GM23338 (cell line): ENCODE measurements around the gene DLG2. TPM values are rescaled to one million over a fixed set of nuclear protein-coding genes. Genes with fewer than 3 reads are reported as not detected.

Experiments used
- ATAC-seq: fragments of 200-7000 bp; cut with Tn5 transposase; 3 replicates; pipeline ENCODE4 v1.9.1; 2020
- DNase-seq: peaks from one replicate; pipeline ENCODE4 v3.0.0-alpha.2; 2015; ENCODE audit warnings: low spot score
- H2AFZ ChIP-seq: fragments of 200-600 bp; sonication (generic); 2 replicates; pipeline ENCODE4 v1.8.0; 2016; ENCODE audit warnings: antibody characterized with exemption, mild to moderate bottlenecking, moderate library complexity
- H3F3A ChIP-seq: fragments of 200-600 bp; sonication (generic); replicated peaks from 2 replicates; pipeline ENCODE4 v1.8.0; 2017; ENCODE audit warnings: antibody characterized with exemption, mixed run types, low read depth
- H3K27ac ChIP-seq: fragments of 200-600 bp; sonication (generic); 2 replicates; pipeline ENCODE4 v1.6.1; 2016; ENCODE audit warnings: low read depth
- H3K27me3 ChIP-seq: fragments of 200-600 bp; sonication (generic); 2 replicates; pipeline ENCODE4 v1.8.0; 2016; ENCODE audit warnings: mild to moderate bottlenecking, mixed run types, moderate library complexity; ENCODE audit not compliant: insufficient read depth
- H3K36me3 ChIP-seq: fragments of 200-600 bp; sonication (generic); 2 replicates; pipeline ENCODE4 v1.8.0; 2016; ENCODE audit warnings: mild to moderate bottlenecking; ENCODE audit not compliant: insufficient read depth
- H3K4me1 ChIP-seq: fragments of 200-600 bp; sonication (generic); 2 replicates; pipeline ENCODE4 v1.8.0; 2016; ENCODE audit warnings: mild to moderate bottlenecking, moderate library complexity; ENCODE audit not compliant: insufficient read depth
- H3K4me2 ChIP-seq: fragments of 200-600 bp; sonication (generic); 2 replicates; pipeline ENCODE4 v1.7.1; 2017; ENCODE audit warnings: mixed run types
- H3K4me3 ChIP-seq: fragments of 200-600 bp; sonication (generic); 2 replicates; pipeline ENCODE4 v1.6.1; 2016; ENCODE audit warnings: mixed run types
- H3K79me2 ChIP-seq: fragments of 200-600 bp; sonication (generic); replicated peaks from 2 replicates; pipeline ENCODE4 v1.8.0; 2017; ENCODE audit warnings: mild to moderate bottlenecking; ENCODE audit not compliant: insufficient read depth
- H3K9me2 ChIP-seq: fragments of 200-600 bp; sonication (generic); 2 replicates; pipeline ENCODE4 v1.8.0; 2017; ENCODE audit not compliant: insufficient read depth
- H4K20me1 ChIP-seq: fragments of 200-600 bp; sonication (generic); replicated peaks from 2 replicates; pipeline ENCODE4 v1.8.0; 2017; ENCODE audit warnings: mild to moderate bottlenecking; ENCODE audit not compliant: insufficient read depth
- H3K27ac Mint-ChIP-seq: 2 replicates; pipeline ENCODE4 v1.8.0; 2020; ENCODE audit warnings: inconsistent platforms, mild to moderate bottlenecking, moderate library complexity, mixed read lengths
- H3K27me3 Mint-ChIP-seq: 3 replicates; pipeline ENCODE4 v1.8.0; 2022; ENCODE audit warnings: low read depth, mild to moderate bottlenecking, moderate library complexity, mixed read lengths, inconsistent platforms; ENCODE audit not compliant: insufficient read depth, poor library complexity
- H3K36me3 Mint-ChIP-seq: 3 replicates; pipeline ENCODE4 v1.8.0; 2021; ENCODE audit warnings: low read depth, mild to moderate bottlenecking, inconsistent platforms, moderate library complexity, mixed read lengths
- H3K4me1 Mint-ChIP-seq: 3 replicates; pipeline ENCODE4 v1.8.0; 2020; ENCODE audit warnings: mild to moderate bottlenecking, inconsistent platforms, mixed read lengths
- H3K4me3 Mint-ChIP-seq: 3 replicates; pipeline ENCODE4 v1.8.0; 2021; ENCODE audit warnings: moderate library complexity, mild to moderate bottlenecking, inconsistent platforms, mixed read lengths
- H3K9me3 Mint-ChIP-seq: 3 replicates; pipeline ENCODE4 v1.8.0; 2020; ENCODE audit warnings: moderate library complexity, mild to moderate bottlenecking, inconsistent platforms, mixed read lengths
- EZH2phosphoT487 ChIP-seq: fragments of 200-600 bp; sonication (generic); IDR thresholded peaks from one replicate; pipeline ENCODE4 v1.8.1; 2018; ENCODE audit warnings: antibody characterized with exemption; ENCODE audit not compliant: unreplicated experiment
- JUNB ChIP-seq: IDR thresholded peaks from one replicate; pipeline ENCODE4 v1.6.1; 2016; ENCODE audit warnings: antibody characterized with exemption; ENCODE audit not compliant: unreplicated experiment
- NANOG ChIP-seq: IDR thresholded peaks from 2 replicates; pipeline ENCODE4 v1.6.1; 2016; ENCODE audit warnings: antibody characterized with exemption, borderline replicate concordance
- ZNF114 ChIP-seq: fragments of 250-450 bp; sonication (Bioruptor Pico); IDR thresholded peaks from 2 replicates; pipeline ENCODE4 v1.5.0; 2020; ENCODE audit warnings: mild to moderate bottlenecking, moderate library complexity
- polyA plus RNA-seq: library from polyadenylated mRNA; unstranded; fragments of >200 nt; fragmentation: Nextera tagmentation; extraction: Ambion mirVana; gene quantifications from 2 replicates; pipeline ENCODE4 v1.2.1, GENCODE V29; 2016
- total RNA-seq: library from RNA; depleted of rRNA; stranded (reverse); fragments of >200 nt; shearing (Covaris generic); gene quantifications from 2 replicates; pipeline ENCODE4 v1.2.3, GENCODE V29; 2014
- TF ChIP-seq, protein P1 (sequence below), 2 experiments: fragments of 200-600 bp in 1 of 2; sonication (generic) in 1 of 2; conservative IDR thresholded peaks; 2 replicates each; pipeline versions ENCODE4 v1.5.1 to v1.6.1; 2016 to 2017; ENCODE audit warnings: antibody characterized with exemption in 2 of 2, low read depth in 2 of 2, mild to moderate bottlenecking in 2 of 2, moderate library complexity in 1 of 2
- TF ChIP-seq, protein P2 (sequence below): fragments of 250-450 bp; sonication (Bioruptor Pico); IDR thresholded peaks from 2 replicates; pipeline ENCODE4 v1.5.0; 2020; ENCODE audit warnings: mild to moderate bottlenecking, moderate library complexity
- TF ChIP-seq, protein P3 (sequence below): IDR thresholded peaks from one replicate; pipeline ENCODE4 v1.6.1; 2018; ENCODE audit warnings: antibody characterized with exemption; ENCODE audit not compliant: unreplicated experiment
- TF ChIP-seq, protein P4 (sequence below): IDR thresholded peaks from 2 replicates; pipeline ENCODE4 v1.6.1; 2016; ENCODE audit warnings: antibody characterized with exemption

The DLG2 gene
- total and polyA plus RNA-seq, 2 experiments from 2014 or later: 19.8 to 21.5 TPM

DNA sequence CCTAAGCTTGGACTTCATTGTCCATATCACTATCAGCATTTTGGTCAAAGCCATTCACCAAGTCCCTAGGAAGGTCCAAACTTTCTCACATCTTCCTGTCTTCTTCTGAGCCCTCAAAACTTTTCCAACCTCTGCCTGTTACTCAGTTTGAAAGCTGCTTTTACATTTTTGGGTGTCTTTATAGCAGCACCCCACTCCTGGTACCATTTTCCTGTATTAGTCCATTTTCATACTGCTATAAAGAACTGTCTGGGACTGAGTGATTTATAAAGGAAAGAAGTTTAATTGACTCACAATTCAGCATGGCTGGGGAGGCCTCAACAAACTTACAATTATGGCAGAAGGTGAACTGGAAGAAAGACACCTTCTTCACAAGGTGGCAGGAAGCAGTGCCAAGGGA, 1624.0 kb downstream of the DLG2 start:
- no peak overlapping the region for H3K4me3 Mint-ChIP-seq
- no peaks in the 10 kb centered on the region for H3K27me3 ChIP-seq
- ATAC-seq (no peak), DNase-seq (no peak)
- no peak overlapping the region for H2AFZ ChIP-seq
- H3K27me3 Mint-ChIP-seq: no peaks in the 10 kb centered on the region
- no peak for TF ChIP-seq JUNB
- no peak for TF ChIP-seq ZNF114 (CRISPR knock-in tag)
- no peak for TF ChIP-seq NANOG
- no peak for TF ChIP-seq EZH2phosphoT487
- TF ChIP-seq, protein P1, sequence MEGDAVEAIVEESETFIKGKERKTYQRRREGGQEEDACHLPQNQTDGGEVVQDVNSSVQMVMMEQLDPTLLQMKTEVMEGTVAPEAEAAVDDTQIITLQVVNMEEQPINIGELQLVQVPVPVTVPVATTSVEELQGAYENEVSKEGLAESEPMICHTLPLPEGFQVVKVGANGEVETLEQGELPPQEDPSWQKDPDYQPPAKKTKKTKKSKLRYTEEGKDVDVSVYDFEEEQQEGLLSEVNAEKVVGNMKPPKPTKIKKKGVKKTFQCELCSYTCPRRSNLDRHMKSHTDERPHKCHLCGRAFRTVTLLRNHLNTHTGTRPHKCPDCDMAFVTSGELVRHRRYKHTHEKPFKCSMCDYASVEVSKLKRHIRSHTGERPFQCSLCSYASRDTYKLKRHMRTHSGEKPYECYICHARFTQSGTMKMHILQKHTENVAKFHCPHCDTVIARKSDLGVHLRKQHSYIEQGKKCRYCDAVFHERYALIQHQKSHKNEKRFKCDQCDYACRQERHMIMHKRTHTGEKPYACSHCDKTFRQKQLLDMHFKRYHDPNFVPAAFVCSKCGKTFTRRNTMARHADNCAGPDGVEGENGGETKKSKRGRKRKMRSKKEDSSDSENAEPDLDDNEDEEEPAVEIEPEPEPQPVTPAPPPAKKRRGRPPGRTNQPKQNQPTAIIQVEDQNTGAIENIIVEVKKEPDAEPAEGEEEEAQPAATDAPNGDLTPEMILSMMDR (conservative IDR thresholded peaks at IDR 0.05; ENCODE audit: low read depth in 2 of 2): no peak
- TF ChIP-seq, protein P2, sequence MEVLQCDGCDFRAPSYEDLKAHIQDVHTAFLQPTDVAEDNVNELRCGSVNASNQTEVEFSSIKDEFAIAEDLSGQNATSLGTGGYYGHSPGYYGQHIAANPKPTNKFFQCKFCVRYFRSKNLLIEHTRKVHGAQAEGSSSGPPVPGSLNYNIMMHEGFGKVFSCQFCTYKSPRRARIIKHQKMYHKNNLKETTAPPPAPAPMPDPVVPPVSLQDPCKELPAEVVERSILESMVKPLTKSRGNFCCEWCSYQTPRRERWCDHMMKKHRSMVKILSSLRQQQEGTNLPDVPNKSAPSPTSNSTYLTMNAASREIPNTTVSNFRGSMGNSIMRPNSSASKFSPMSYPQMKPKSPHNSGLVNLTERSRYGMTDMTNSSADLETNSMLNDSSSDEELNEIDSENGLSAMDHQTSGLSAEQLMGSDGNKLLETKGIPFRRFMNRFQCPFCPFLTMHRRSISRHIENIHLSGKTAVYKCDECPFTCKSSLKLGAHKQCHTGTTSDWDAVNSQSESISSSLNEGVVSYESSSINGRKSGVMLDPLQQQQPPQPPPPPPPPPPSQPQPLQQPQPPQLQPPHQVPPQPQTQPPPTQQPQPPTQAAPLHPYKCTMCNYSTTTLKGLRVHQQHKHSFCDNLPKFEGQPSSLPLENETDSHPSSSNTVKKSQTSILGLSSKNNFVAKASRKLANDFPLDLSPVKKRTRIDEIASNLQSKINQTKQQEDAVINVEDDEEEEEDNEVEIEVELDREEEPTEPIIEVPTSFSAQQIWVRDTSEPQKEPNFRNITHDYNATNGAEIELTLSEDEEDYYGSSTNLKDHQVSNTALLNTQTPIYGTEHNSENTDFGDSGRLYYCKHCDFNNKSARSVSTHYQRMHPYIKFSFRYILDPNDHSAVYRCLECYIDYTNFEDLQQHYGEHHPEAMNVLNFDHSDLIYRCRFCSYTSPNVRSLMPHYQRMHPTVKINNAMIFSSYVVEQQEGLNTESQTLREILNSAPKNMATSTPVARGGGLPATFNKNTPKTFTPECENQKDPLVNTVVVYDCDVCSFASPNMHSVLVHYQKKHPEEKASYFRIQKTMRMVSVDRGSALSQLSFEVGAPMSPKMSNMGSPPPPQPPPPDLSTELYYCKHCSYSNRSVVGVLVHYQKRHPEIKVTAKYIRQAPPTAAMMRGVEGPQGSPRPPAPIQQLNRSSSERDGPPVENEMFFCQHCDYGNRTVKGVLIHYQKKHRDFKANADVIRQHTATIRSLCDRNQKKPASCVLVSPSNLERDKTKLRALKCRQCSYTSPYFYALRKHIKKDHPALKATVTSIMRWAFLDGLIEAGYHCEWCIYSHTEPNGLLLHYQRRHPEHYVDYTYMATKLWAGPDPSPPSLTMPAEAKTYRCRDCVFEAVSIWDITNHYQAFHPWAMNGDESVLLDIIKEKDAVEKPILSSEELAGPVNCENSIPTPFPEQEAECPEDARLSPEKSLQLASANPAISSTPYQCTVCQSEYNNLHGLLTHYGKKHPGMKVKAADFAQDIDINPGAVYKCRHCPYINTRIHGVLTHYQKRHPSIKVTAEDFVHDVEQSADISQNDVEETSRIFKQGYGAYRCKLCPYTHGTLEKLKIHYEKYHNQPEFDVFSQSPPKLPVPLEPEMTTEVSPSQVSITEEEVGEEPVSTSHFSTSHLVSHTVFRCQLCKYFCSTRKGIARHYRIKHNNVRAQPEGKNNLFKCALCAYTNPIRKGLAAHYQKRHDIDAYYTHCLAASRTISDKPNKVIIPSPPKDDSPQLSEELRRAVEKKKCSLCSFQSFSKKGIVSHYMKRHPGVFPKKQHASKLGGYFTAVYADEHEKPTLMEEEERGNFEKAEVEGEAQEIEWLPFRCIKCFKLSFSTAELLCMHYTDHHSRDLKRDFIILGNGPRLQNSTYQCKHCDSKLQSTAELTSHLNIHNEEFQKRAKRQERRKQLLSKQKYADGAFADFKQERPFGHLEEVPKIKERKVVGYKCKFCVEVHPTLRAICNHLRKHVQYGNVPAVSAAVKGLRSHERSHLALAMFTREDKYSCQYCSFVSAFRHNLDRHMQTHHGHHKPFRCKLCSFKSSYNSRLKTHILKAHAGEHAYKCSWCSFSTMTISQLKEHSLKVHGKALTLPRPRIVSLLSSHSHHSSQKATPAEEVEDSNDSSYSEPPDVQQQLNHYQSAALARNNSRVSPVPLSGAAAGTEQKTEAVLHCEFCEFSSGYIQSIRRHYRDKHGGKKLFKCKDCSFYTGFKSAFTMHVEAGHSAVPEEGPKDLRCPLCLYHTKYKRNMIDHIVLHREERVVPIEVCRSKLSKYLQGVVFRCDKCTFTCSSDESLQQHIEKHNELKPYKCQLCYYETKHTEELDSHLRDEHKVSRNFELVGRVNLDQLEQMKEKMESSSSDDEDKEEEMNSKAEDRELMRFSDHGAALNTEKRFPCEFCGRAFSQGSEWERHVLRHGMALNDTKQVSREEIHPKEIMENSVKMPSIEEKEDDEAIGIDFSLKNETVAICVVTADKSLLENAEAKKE (CRISPR knock-in tag): no peak
- TF ChIP-seq, protein P3, sequence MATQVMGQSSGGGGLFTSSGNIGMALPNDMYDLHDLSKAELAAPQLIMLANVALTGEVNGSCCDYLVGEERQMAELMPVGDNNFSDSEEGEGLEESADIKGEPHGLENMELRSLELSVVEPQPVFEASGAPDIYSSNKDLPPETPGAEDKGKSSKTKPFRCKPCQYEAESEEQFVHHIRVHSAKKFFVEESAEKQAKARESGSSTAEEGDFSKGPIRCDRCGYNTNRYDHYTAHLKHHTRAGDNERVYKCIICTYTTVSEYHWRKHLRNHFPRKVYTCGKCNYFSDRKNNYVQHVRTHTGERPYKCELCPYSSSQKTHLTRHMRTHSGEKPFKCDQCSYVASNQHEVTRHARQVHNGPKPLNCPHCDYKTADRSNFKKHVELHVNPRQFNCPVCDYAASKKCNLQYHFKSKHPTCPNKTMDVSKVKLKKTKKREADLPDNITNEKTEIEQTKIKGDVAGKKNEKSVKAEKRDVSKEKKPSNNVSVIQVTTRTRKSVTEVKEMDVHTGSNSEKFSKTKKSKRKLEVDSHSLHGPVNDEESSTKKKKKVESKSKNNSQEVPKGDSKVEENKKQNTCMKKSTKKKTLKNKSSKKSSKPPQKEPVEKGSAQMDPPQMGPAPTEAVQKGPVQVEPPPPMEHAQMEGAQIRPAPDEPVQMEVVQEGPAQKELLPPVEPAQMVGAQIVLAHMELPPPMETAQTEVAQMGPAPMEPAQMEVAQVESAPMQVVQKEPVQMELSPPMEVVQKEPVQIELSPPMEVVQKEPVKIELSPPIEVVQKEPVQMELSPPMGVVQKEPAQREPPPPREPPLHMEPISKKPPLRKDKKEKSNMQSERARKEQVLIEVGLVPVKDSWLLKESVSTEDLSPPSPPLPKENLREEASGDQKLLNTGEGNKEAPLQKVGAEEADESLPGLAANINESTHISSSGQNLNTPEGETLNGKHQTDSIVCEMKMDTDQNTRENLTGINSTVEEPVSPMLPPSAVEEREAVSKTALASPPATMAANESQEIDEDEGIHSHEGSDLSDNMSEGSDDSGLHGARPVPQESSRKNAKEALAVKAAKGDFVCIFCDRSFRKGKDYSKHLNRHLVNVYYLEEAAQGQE: no peak
- TF ChIP-seq, protein P4, sequence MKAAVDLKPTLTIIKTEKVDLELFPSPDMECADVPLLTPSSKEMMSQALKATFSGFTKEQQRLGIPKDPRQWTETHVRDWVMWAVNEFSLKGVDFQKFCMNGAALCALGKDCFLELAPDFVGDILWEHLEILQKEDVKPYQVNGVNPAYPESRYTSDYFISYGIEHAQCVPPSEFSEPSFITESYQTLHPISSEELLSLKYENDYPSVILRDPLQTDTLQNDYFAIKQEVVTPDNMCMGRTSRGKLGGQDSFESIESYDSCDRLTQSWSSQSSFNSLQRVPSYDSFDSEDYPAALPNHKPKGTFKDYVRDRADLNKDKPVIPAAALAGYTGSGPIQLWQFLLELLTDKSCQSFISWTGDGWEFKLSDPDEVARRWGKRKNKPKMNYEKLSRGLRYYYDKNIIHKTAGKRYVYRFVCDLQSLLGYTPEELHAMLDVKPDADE: no peak
- H3K4me3 ChIP-seq: no peak overlapping the region
- H3K4me2 ChIP-seq: no peak overlapping the region
- no peaks in the 10 kb centered on the region for H4K20me1 ChIP-seq
- H3K36me3 Mint-ChIP-seq: peaks cover 36% of the 10 kb centered on the region
- H3F3A ChIP-seq: no peaks in the 10 kb centered on the region
- H3K79me2 ChIP-seq: no peaks in the 10 kb centered on the region
- no peak overlapping the region for H3K27ac ChIP-seq
- peaks cover 51% of the 10 kb centered on the region for H3K9me3 Mint-ChIP-seq
- H3K9me2 ChIP-seq: no peaks in the 10 kb centered on the region
- H3K4me1 Mint-ChIP-seq: no peaks in the 10 kb centered on the region
- H3K27ac Mint-ChIP-seq: no peak overlapping the region
- H3K36me3 ChIP-seq: peaks cover 12% of the 10 kb centered on the region; the same call in 1 of the 2 replicates
- H3K4me1 ChIP-seq: no peaks in the 10 kb centered on the region
